ENCODE results near the gene TMEM62. TPM values are rescaled to one million over a fixed set of nuclear protein-coding genes. Genes with fewer than 3 reads are reported as not detected.
"Not testable (repeated sequence)": the region's sequence is repeated elsewhere in the genome, so short reads cannot be mapped to it uniquely, and the experiment has no call there.

The TMEM62 gene
- polyA plus RNA-seq, 3 donors from 2014 or later: 9.3 to 12.7 (median 12.5) TPM

- H3K4me1 Mint-ChIP-seq: peaks cover 0 to 2% of the 10 kb centered on the region in 2 donors
- H3K9me3 Mint-ChIP-seq: no peaks in the 10 kb centered on the region
- H3K27me3 Mint-ChIP-seq (ENCODE audit: low read depth in 3 of 3): peaks cover 0 to 1% (median 0%) of the 10 kb centered on the region in 3 donors
- no peak overlapping the region for H3K4me3 Mint-ChIP-seq
- peak overlapping the region in 2 of 6 donors; percentile 25 to 50 for H3K27ac Mint-ChIP-seq
- no peak for DNase-seq
- peaks cover 18 to 48% (median 29%) of the 10 kb centered on the region in 3 donors for H3K36me3 Mint-ChIP-seq
Measured at GRCh38 chr15:43168192-43169107, 35.1 kb downstream of the TMEM62 start.

- Mint-ChIP-seq H3K4me3 (no peak overlapping the region), H3K27ac (no peak overlapping the region), H3K4me1 (peaks cover 0 to 2% of the 10 kb centered on the region in 2 donors), H3K27me3 (ENCODE audit: low read depth in 3 of 3) (peaks cover 0 to 1% (median 0%) of the 10 kb centered on the region in 3 donors), H3K36me3 (peaks cover 20 to 52% (median 25%) of the 10 kb centered on the region in 3 donors), H3K9me3 (no peaks in the 10 kb centered on the region)
- no peak for DNase-seq
Measured at GRCh38 chr15:43169888-43170287, 36.5 kb downstream of the TMEM62 start.

GRCh38 chr15:43175656-43176309 lies 42.4 kb downstream of the TMEM62 start:
- H3K27me3 Mint-ChIP-seq (ENCODE audit: low read depth in 3 of 3); DNase-seq; H3K4me1 Mint-ChIP-seq; H3K4me3 Mint-ChIP-seq; H3K9me3 Mint-ChIP-seq; H3K27ac Mint-ChIP-seq: not testable (repeated sequence)
- H3K36me3 Mint-ChIP-seq: peaks cover 18 to 38% (median 22%) of the 10 kb centered on the region in 3 donors

- H3K36me3 Mint-ChIP-seq: peaks cover 17 to 40% (median 21%) of the 10 kb centered on the region in 3 donors
- not testable (repeated sequence) for H3K4me1 Mint-ChIP-seq; H3K27ac Mint-ChIP-seq; H3K27me3 Mint-ChIP-seq (ENCODE audit: low read depth in 3 of 3); H3K9me3 Mint-ChIP-seq; DNase-seq; H3K4me3 Mint-ChIP-seq
Measured at GRCh38 chr15:43177147-43177546, 43.8 kb downstream of the TMEM62 start.

- Mint-ChIP-seq H3K36me3 (peaks cover 5 to 27% (median 6%) of the 10 kb centered on the region in 3 donors), H3K9me3 (no peaks in the 10 kb centered on the region), H3K4me1 (peaks cover 25 to 30% of the 10 kb centered on the region in 2 donors), H3K27ac (peak overlapping the region; percentile 13 to 96 (median 71)), H3K27me3 (ENCODE audit: low read depth in 3 of 3) (peaks cover 4 to 17% (median 8%) of the 10 kb centered on the region in 3 donors), H3K4me3 (no peak overlapping the region)
- DNase-seq: no peak
Measured at GRCh38 chr15:43183270-43183669, 49.9 kb downstream of the TMEM62 start.

GRCh38 chr15:43184407-43185124 lies 51.2 kb downstream of the TMEM62 start:
- peaks cover 10 to 19% (median 12%) of the 10 kb centered on the region in 3 donors for H3K36me3 Mint-ChIP-seq
- peaks cover 34 to 38% of the 10 kb centered on the region in 2 donors for H3K4me1 Mint-ChIP-seq
- no peaks in the 10 kb centered on the region for H3K9me3 Mint-ChIP-seq
- peaks cover 4 to 17% (median 8%) of the 10 kb centered on the region in 3 donors for H3K27me3 Mint-ChIP-seq (ENCODE audit: low read depth in 3 of 3)
- DNase-seq: no peak
- H3K27ac Mint-ChIP-seq: peak overlapping the region; percentile 95 to 98 (median 96)
- peak overlapping the region; percentile 94 to 97 (median 96) for H3K4me3 Mint-ChIP-seq

- Mint-ChIP-seq H3K36me3 (peaks cover 10 to 26% (median 19%) of the 10 kb centered on the region in 3 donors), H3K27me3 (ENCODE audit: low read depth in 3 of 3) (peaks cover 4 to 17% (median 8%) of the 10 kb centered on the region in 3 donors), H3K4me3 (peak within 1 kb of the TSS; percentile 94 to 97 (median 96)), H3K9me3 (no peaks in the 10 kb centered on the region), H3K27ac (peak within 1 kb of the TSS; percentile 95 to 98 (median 96)), H3K4me1 (peaks cover 40 to 43% of the 10 kb centered on the region in 2 donors)
- peak; percentile 91 to 93 (median 92) for DNase-seq
Measured at GRCh38 chr15:43185157-43186002, 52.0 kb downstream of the TMEM62 start, which contains the start of gene CCNDBP1. Gene CCNDBP1, plus strand, starts transcription at chr15:43185403. Its CDS starts 96 bp downstream, at chr15:43185499.

- peak overlapping the region; percentile 95 to 98 (median 96) for H3K27ac Mint-ChIP-seq
- no peak for DNase-seq
- H3K36me3 Mint-ChIP-seq: peaks cover 10 to 32% (median 21%) of the 10 kb centered on the region in 3 donors
- peak overlapping the region; percentile 94 to 97 (median 96) for H3K4me3 Mint-ChIP-seq
- peaks cover 40 to 49% of the 10 kb centered on the region in 2 donors for H3K4me1 Mint-ChIP-seq
- H3K9me3 Mint-ChIP-seq: no peaks in the 10 kb centered on the region
- peaks cover 4 to 17% (median 8%) of the 10 kb centered on the region in 3 donors for H3K27me3 Mint-ChIP-seq (ENCODE audit: low read depth in 3 of 3)
Measured at GRCh38 chr15:43186003-43186353, 52.6 kb downstream of the TMEM62 start.

GRCh38 chr15:43187544-43188155 lies 54.3 kb downstream of the TMEM62 start:
- Mint-ChIP-seq H3K4me3 (peak overlapping the region; percentile 63 to 95 (median 69)), H3K27me3 (ENCODE audit: low read depth in 3 of 3) (peaks cover 4 to 17% (median 8%) of the 10 kb centered on the region in 3 donors), H3K36me3 (peaks cover 14 to 31% (median 26%) of the 10 kb centered on the region in 3 donors), H3K27ac (peak overlapping the region; percentile 75 to 98 (median 88)), H3K4me1 (peaks cover 40 to 65% of the 10 kb centered on the region in 2 donors), H3K9me3 (no peaks in the 10 kb centered on the region)
- peak; percentile 28 to 49 (median 44) for DNase-seq

- Mint-ChIP-seq H3K4me3 (no peak overlapping the region), H3K36me3 (peaks cover 10 to 29% (median 28%) of the 10 kb centered on the region in 3 donors), H3K9me3 (no peaks in the 10 kb centered on the region), H3K4me1 (peaks cover 40 to 69% of the 10 kb centered on the region in 2 donors), H3K27ac (peak overlapping the region in 5 of 6 donors; percentile 4 to 51 (median 43)), H3K27me3 (ENCODE audit: low read depth in 3 of 3) (peaks cover 4 to 16% (median 8%) of the 10 kb centered on the region in 3 donors)
- DNase-seq: no peak
Measured at GRCh38 chr15:43189296-43189695, 55.9 kb downstream of the TMEM62 start.

- H3K27ac Mint-ChIP-seq: no peak overlapping the region
- H3K4me1 Mint-ChIP-seq: peaks cover 35 to 76% of the 10 kb centered on the region in 2 donors
- H3K36me3 Mint-ChIP-seq: peaks cover 10 to 37% (median 28%) of the 10 kb centered on the region in 3 donors
Measured at GRCh38 chr15:43190178-43190577, 56.8 kb downstream of the TMEM62 start.

GRCh38 chr15:43193710-43194109 lies 60.3 kb downstream of the TMEM62 start:
- H3K4me3 Mint-ChIP-seq: no peak overlapping the region
- H3K36me3 Mint-ChIP-seq: peaks cover 28 to 62% (median 49%) of the 10 kb centered on the region in 3 donors
- DNase-seq: no peak
- H3K27ac Mint-ChIP-seq: no peak overlapping the region
- peaks cover 0 to 3% (median 0%) of the 10 kb centered on the region in 6 donors for H3K9me3 Mint-ChIP-seq
- H3K27me3 Mint-ChIP-seq (ENCODE audit: low read depth in 3 of 3): peaks cover 0 to 2% (median 2%) of the 10 kb centered on the region in 3 donors
- H3K4me1 Mint-ChIP-seq: peaks cover 6 to 47% of the 10 kb centered on the region in 2 donors

More at GRCh38 chr15:43190178-43190577, 56.8 kb downstream of the TMEM62 start:
- no peak overlapping the region for H3K4me3 Mint-ChIP-seq
- H3K9me3 Mint-ChIP-seq: no peaks in the 10 kb centered on the region
- H3K27me3 Mint-ChIP-seq (ENCODE audit: low read depth in 3 of 3): peaks cover 4 to 12% (median 5%) of the 10 kb centered on the region in 3 donors
- DNase-seq: no peak

Measured in immature natural killer cell (primary cell).